Activated B cell treated with CpG ODN at 0.5 μM for 24 hours (primary cell): ENCODE data around the gene PLSCR2. TPM values are rescaled to one million over a fixed set of nuclear protein-coding genes. Genes with fewer than 3 reads are reported as not detected.

ENCODE experiments used
- ATAC-seq: fragments of 200-7000 bp; cut with Tn5 transposase; one replicate; pipeline ENCODE4 v1.10.0; 2021; ENCODE audit warnings: low read depth, mild to moderate bottlenecking, moderate library complexity
- CTCF ChIA-PET: fragments of 350-600 bp; sonication (Branson Sonifier 250); formaldehyde crosslinking; loops from one replicate; lab custom pipeline; 2021; ENCODE audit warnings: antibody characterized with exemption; lab: Charles Lee
- POLR2A ChIA-PET: fragments of 350-600 bp; sonication (Branson Sonifier 250); formaldehyde crosslinking; loops from one replicate; lab custom pipeline; 2021; ENCODE audit warnings: antibody characterized with exemption; lab: Charles Lee
- DNase-seq: peaks from one replicate; pipeline ENCODE4 v3.0.0; 2022
- H3K27ac Mint-ChIP-seq: one replicate; pipeline ENCODE4 v1.8.0; 2020; ENCODE audit warnings: mixed read lengths
- H3K27me3 Mint-ChIP-seq: one replicate; pipeline ENCODE4 v1.8.0; 2021; ENCODE audit warnings: mixed read lengths
- H3K36me3 Mint-ChIP-seq: one replicate; pipeline ENCODE4 v1.8.0; 2021; ENCODE audit warnings: low read depth, mixed read lengths
- H3K4me1 Mint-ChIP-seq: one replicate; pipeline ENCODE4 v1.8.0; 2021; ENCODE audit warnings: mixed read lengths
- H3K4me3 Mint-ChIP-seq: one replicate; pipeline ENCODE4 v1.8.0; 2020; ENCODE audit warnings: mild to moderate bottlenecking, mixed read lengths
- H3K9me3 Mint-ChIP-seq: one replicate; pipeline ENCODE4 v1.8.0; 2020; ENCODE audit warnings: mixed read lengths
- CTCF ChIP-seq: fragments of 200-600 bp; IDR thresholded peaks from one replicate; pipeline ENCODE4 v1.8.0; 2022; ENCODE audit warnings: antibody characterized with exemption, mild to moderate bottlenecking
- intact Hi-C: fragments of 100-400 bp; cut with micrococcal nuclease; formaldehyde crosslinking; loops from one replicate; pipeline ENCODE4 v1.15.1; 2024
- total RNA-seq: library from RNA; stranded (reverse); gene quantifications from 2 replicates; pipeline ENCODE4 v1.2.3, GENCODE V29; 2022

The PLSCR2 gene
- total RNA-seq, 1 donor from 2014 or later, result not detected

DNA sequence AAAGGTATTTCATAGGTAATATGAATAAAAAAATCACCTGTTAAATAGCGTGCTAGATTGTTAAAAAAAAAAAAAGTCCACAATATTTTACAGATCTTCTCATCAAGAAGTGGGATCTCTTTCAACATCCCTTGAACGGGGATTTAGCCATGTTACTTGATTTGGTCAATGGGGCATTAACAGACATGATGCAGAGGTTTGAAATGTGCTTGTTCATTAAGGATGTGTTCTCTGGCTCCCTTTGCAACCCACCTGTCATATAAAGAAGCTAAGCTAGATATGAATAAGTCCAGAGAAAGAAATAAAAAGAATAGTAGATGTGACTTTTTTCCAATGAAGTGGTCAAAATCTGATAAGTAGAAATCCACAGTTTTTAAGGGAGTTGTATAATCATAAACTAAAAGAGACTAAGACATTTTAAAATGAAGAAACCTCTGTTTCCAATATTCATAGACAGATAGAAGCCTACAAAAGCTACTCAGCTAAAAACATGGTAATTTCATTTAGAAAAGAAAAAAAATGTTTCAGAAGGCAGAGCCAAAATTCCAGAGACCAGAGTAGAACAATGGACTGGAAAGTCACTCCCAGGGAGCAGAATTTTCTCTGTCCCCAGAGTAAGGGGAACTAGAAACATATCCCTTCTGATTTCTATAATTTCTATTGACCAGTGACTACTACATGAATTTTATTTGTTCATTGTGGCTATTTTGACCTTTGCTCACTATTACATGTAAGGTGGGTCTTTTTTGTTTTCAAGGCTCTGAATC, 79.2 kb downstream of the PLSCR2 start:
- POLR2A ChIA-PET, result no interaction called here
- ATAC-seq (no peak), DNase-seq (no peak)
- H3K4me1 Mint-ChIP-seq, result no peaks in the 10 kb centered on the region
- H3K9me3 Mint-ChIP-seq, result no peaks in the 10 kb centered on the region
- no peaks in the 10 kb centered on the region for H3K36me3 Mint-ChIP-seq
- intact Hi-C loops, result no loop called here
- CTCF ChIA-PET, result no interaction called here
- no peak overlapping the region for H3K4me3 Mint-ChIP-seq
- TF ChIP-seq CTCF, result no peak
- peaks cover 2% of the 10 kb centered on the region for H3K27me3 Mint-ChIP-seq
- no peak overlapping the region for H3K27ac Mint-ChIP-seq

DNA sequence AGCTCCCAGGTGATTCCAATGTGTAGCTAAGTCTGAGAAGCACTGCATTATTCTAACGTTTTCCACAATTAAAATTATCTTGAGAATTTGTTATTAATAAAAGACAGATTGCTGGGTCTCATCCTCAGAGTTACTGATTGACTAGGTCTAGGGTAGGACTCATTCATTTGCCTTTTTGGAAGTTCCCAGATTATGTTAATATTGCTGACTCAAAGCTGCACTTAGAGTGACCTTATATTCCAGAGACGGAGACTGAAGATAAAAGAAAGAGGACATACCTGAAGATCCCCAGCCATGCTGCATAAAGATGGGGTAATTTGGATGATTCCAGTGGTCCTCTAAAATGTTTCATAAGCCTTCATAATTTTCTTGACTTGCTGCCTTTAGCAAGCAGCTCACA, 81.8 kb downstream of the PLSCR2 start:
- Mint-ChIP-seq H3K9me3 (no peaks in the 10 kb centered on the region), H3K36me3 (no peaks in the 10 kb centered on the region), H3K4me3 (no peak overlapping the region), H3K27me3 (peaks cover 4% of the 10 kb centered on the region), H3K4me1 (no peaks in the 10 kb centered on the region), H3K27ac (no peak overlapping the region)
- CTCF ChIA-PET, result no interaction called here
- intact Hi-C loops, result no loop called here
- POLR2A ChIA-PET, result no interaction called here
- no peak for TF ChIP-seq CTCF
- DNase-seq, result no peak
- ATAC-seq, result no peak

GRCh38 chr3:146386936-146387335, 82.4 kb downstream of the PLSCR2 start:
- intact Hi-C loops, result no loop called here
- TF ChIP-seq CTCF, result no peak
- no peak overlapping the region for H3K4me3 Mint-ChIP-seq
- ATAC-seq (no peak), DNase-seq (no peak)
- no peaks in the 10 kb centered on the region for H3K36me3 Mint-ChIP-seq
- H3K4me1 Mint-ChIP-seq, result no peaks in the 10 kb centered on the region
- POLR2A ChIA-PET, result no interaction called here
- no peak overlapping the region for H3K27ac Mint-ChIP-seq
- H3K9me3 Mint-ChIP-seq, result no peaks in the 10 kb centered on the region
- CTCF ChIA-PET, result no interaction called here
- H3K27me3 Mint-ChIP-seq, result peaks cover 4% of the 10 kb centered on the region

DNA sequence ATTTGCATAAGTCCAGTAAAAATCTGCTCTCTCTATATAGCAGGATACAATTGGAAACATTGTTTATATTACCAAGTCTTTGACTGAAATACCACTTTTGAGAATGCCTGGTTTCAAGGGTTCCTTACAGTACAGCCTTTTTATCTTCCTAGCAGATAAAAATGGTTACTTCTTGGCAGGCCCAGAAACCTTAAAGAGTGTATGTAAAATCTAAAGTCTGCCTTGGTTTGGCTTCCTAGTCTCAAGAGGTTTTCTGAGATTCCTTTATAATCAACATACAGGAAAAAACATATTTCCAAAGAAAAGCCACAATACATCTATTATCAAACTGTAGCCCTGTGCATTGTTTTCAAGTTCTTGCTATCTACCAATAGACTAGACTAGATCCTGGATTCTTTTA, 84.6 kb downstream of the PLSCR2 start:
- Mint-ChIP-seq H3K4me1 (no peaks in the 10 kb centered on the region), H3K27me3 (peaks cover 4% of the 10 kb centered on the region), H3K27ac (no peak overlapping the region), H3K9me3 (no peaks in the 10 kb centered on the region), H3K4me3 (no peak overlapping the region), H3K36me3 (no peaks in the 10 kb centered on the region)
- no peak for DNase-seq
- no peak for ATAC-seq
- no peak for TF ChIP-seq CTCF
- ChIA-PET POLR2A (no interaction called here), CTCF (no interaction called here)
- intact Hi-C loops, result no loop called here

Other genes starting within 250 kb of the PLSCR2 start
- gene PLSCR4, start 218.5 kb downstream of the PLSCR2 start, total RNA-seq, result not detected in 2 replicates
- gene PLSCR1, start 75.0 kb upstream of the PLSCR2 start, total RNA-seq, result 34.2 and 37.2 TPM in 2 replicates
- not detected in 2 replicates for gene PLSCR5, start 135.8 kb upstream of the PLSCR2 start, total RNA-seq